Dendritic cell treated with granulocyte-macrophage colony-stimulating factor and Interleukin-4, amounts not matched to agents 40 ng/mL and 50 ng/mL, for 4 days (primary cell): ENCODE results near the gene IL17D.
"Not testable (repeated sequence)": the region's sequence is repeated elsewhere in the genome, so short reads cannot be mapped to it uniquely, and the experiment has no call there.

ENCODE experiments used
- H3K27ac Mint-ChIP-seq: one replicate; pipeline ENCODE4 v1.8.0; 2022; ENCODE audit warnings: mild to moderate bottlenecking, mixed read lengths
- H3K27me3 Mint-ChIP-seq: one replicate; pipeline ENCODE4 v1.8.0; 2022; ENCODE audit warnings: mild to moderate bottlenecking, mixed read lengths
- H3K36me3 Mint-ChIP-seq: one replicate; pipeline ENCODE4 v1.8.0; 2022; ENCODE audit warnings: low read depth, mixed read lengths
- H3K4me1 Mint-ChIP-seq: one replicate; pipeline ENCODE4 v1.8.0; 2022; ENCODE audit warnings: low read depth, mixed read lengths
- H3K4me3 Mint-ChIP-seq: one replicate; pipeline ENCODE4 v1.8.0; 2022; ENCODE audit warnings: mild to moderate bottlenecking, moderate library complexity, mixed read lengths
- H3K9me3 Mint-ChIP-seq: one replicate; pipeline ENCODE4 v1.8.0; 2022; ENCODE audit warnings: mixed read lengths
- intact Hi-C: fragments of 100-400 bp; cut with micrococcal nuclease; formaldehyde crosslinking; loops from one replicate; pipeline ENCODE4 v1.15.0; 2022

Gene IL17D

DNA sequence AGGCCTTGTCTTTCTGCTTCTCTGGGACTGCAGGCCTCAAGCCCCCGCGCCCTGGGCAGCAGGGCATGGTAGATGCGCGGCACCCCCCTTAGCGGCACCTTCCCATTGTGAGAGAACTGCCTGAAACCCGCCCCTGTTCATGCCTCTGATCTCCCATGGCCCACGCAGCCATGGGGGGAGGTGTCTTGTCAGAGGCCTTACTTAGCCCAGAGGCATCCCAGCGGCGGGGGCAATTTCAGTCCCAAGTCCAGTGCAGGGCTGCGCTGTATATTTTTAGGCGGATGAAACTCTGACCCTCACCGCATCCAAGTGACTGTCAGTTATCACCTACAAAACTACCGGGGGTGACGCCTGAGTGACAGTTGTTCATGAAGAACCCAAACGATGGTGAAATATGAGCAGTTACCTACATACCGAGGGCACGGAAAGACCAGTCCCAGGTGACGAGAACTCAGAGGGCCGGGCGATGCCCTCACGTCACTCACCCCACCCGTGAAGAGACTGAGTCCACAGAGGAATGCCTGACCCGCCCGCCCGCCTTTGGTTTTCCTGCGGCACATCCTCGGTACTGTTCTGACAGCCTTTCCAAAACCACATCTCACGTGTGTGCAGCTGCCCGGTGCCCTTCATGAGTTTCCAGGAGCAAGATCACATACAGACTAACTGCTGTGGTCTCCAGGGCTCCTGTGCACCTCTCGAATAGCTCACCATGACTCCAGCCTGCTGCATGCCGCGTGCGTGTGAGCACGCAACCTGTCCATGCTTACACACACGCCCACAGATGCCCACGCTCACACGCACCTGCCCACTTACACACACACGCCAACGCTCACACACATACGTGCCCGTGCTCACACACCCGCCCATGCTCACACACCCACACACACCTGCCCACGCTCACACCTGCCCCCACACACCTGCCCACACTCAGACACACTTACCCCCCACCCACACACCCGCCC, 14.4 kb downstream of the IL17D start:
- H3K27ac Mint-ChIP-seq: no peak overlapping the region
- H3K36me3 Mint-ChIP-seq: no peaks in the 10 kb centered on the region
- H3K27me3 Mint-ChIP-seq: peaks cover 38% of the 10 kb centered on the region
- no peak overlapping the region for H3K4me3 Mint-ChIP-seq
- H3K9me3 Mint-ChIP-seq: no peaks in the 10 kb centered on the region
- intact Hi-C loops: no loop called here
- H3K4me1 Mint-ChIP-seq: peaks cover 16% of the 10 kb centered on the region

DNA sequence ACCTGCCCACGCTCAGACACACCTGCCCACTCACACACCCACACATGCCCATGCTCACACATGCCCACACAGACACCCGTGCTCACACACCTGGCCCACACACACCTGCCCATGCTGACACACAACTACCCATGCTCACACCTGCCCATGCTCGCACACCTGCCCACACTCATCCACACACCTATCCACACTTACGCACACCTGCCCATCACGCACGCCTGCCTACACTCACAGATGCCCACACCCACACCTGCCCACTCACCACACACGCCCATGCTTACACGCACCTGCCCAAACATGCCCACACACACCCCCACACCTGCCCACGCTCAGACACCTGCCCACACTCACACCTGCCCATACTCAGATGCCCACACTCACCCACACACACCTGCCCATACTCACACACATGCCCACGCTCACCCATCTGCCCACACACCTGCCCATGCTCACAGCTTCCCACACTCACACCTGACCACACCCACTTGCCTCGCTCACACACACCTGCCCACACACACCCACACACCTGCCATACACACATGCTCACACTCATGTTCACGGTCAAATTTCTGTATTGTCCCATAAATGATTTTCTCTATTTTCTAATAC, 15.6 kb downstream of the IL17D start:
- intact Hi-C loops: no loop called here
- H3K4me3 Mint-ChIP-seq: no peak overlapping the region
- H3K36me3 Mint-ChIP-seq: no peaks in the 10 kb centered on the region
- peaks cover 13% of the 10 kb centered on the region for H3K4me1 Mint-ChIP-seq
- no peaks in the 10 kb centered on the region for H3K9me3 Mint-ChIP-seq
- peaks cover 30% of the 10 kb centered on the region for H3K27me3 Mint-ChIP-seq
- H3K27ac Mint-ChIP-seq: no peak overlapping the region

DNA sequence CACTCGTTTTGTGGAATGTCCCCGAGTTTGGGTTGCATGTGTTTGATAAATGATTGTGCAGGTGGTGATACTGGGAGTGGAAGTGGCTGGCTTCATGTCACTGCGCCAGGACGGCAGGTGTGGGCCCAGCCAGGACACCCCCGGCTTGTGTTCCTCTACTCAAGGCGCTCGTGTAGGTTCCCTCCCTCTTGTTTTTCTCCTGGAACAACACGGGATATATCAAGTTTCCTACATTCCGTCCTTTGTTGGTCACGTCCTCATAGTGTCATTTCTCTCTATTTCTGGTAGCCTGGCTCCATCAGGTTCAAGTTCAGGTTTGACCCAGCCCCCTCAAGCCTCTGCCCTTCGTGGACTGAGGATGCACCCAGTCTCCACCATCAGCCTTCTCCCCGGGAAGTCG, 16.3 kb downstream of the IL17D start:
- intact Hi-C loops: no loop called here
- no peak overlapping the region for H3K4me3 Mint-ChIP-seq
- H3K9me3 Mint-ChIP-seq: no peaks in the 10 kb centered on the region
- H3K4me1 Mint-ChIP-seq: peaks cover 13% of the 10 kb centered on the region
- no peaks in the 10 kb centered on the region for H3K36me3 Mint-ChIP-seq
- H3K27me3 Mint-ChIP-seq: peaks cover 24% of the 10 kb centered on the region
- no peak overlapping the region for H3K27ac Mint-ChIP-seq

DNA sequence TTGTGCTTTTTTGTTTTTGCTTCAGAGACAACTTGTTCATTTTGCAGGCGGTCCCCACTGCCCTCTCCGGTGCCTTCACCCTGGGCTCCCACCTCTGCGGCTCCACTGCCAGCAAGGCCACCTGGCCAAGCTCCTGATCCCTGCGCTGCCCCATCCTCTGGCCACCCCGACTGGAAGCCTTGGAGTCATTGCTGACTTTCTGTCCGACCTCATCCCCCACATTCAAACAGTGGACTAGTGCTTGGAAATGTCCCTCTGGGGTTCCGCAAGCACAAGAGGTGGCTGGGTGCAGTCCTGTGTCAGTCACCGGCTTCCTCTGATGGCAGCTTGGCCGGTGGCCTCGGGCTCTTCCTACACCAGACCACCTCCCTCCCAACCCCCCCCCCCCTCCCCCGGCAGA, 17.0 kb downstream of the IL17D start:
- Mint-ChIP-seq H3K4me3 (no peak overlapping the region), H3K4me1 (peaks cover 13% of the 10 kb centered on the region), H3K27ac (no peak overlapping the region), H3K36me3 (no peaks in the 10 kb centered on the region), H3K27me3 (peaks cover 23% of the 10 kb centered on the region), H3K9me3 (no peaks in the 10 kb centered on the region)
- intact Hi-C loops: no loop called here

DNA sequence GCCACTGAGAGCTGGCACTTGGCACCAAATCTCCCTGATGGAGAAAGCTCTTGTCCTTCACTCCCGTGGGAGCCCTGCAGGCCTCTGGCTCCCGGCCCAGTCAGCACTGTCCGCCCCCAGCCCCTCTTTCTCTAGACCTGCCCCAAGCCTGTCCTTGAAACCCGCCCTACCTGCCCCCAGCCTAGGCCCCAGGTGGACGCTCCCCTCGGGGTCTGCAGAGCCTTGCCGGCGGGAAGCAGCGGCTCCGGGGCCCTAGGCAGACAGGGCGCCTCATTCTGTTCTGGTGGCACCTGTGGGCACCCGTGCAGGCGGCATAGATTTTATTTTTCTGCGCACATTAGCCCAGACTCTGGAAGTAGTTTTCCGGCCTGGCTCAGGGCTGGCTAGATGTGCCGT, 17.6 kb downstream of the IL17D start:
- no peak overlapping the region for H3K27ac Mint-ChIP-seq
- H3K9me3 Mint-ChIP-seq: no peaks in the 10 kb centered on the region
- no peaks in the 10 kb centered on the region for H3K36me3 Mint-ChIP-seq
- peaks cover 23% of the 10 kb centered on the region for H3K27me3 Mint-ChIP-seq
- peaks cover 13% of the 10 kb centered on the region for H3K4me1 Mint-ChIP-seq
- intact Hi-C loops: no loop called here
- H3K4me3 Mint-ChIP-seq: no peak overlapping the region

DNA sequence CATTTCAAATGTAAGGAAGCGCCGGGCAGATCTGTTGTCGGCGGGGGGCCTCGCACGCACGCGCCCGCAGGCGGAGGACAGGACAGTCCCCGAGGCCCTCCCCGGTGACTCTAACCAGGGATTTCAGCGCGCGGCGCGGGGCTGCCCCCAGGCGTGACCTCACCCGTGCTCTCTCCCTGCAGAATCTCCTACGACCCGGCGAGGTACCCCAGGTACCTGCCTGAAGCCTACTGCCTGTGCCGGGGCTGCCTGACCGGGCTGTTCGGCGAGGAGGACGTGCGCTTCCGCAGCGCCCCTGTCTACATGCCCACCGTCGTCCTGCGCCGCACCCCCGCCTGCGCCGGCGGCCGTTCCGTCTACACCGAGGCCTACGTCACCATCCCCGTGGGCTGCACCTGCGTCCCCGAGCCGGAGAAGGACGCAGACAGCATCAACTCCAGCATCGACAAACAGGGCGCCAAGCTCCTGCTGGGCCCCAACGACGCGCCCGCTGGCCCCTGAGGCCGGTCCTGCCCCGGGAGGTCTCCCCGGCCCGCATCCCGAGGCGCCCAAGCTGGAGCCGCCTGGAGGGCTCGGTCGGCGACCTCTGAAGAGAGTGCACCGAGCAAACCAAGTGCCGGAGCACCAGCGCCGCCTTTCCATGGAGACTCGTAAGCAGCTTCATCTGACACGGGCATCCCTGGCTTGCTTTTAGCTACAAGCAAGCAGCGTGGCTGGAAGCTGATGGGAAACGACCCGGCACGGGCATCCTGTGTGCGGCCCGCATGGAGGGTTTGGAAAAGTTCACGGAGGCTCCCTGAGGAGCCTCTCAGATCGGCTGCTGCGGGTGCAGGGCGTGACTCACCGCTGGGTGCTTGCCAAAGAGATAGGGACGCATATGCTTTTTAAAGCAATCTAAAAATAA, 18.2 kb downstream of the IL17D start:
- H3K27ac Mint-ChIP-seq: no peak overlapping the region

DNA sequence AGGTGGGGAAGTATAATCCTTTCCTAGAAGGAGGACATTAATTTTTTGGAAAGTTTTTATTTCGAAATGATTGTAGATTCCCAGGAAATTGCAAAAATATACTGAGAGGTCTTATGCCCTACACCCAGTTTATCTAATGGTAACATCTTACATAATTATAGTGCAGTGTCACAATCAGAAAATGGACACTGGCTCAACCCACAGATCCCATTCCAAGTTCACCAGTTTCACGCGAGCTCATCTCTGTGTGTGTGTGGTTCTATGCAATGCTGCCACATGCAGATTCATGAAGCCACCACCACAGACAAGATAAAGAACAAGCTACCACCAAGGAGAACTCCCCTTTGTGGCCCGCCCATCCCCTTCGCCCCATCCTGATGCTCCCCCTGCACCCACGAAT, 24.4 kb downstream of the IL17D start:
- Mint-ChIP-seq H3K36me3 (no peaks in the 10 kb centered on the region), H3K4me3 (no peak overlapping the region), H3K27ac (no peak overlapping the region), H3K4me1 (peaks cover 8% of the 10 kb centered on the region), H3K9me3 (no peaks in the 10 kb centered on the region), H3K27me3 (peaks cover 3% of the 10 kb centered on the region)
- intact Hi-C loops: no loop called here

More for the DNA sequence above, 18.2 kb downstream of the IL17D start:
- peaks cover 23% of the 10 kb centered on the region for H3K27me3 Mint-ChIP-seq
- intact Hi-C loops: no loop called here
- peak overlapping the region; percentile 24 for H3K4me3 Mint-ChIP-seq
- no peaks in the 10 kb centered on the region for H3K9me3 Mint-ChIP-seq
- H3K36me3 Mint-ChIP-seq: no peaks in the 10 kb centered on the region
- peaks cover 13% of the 10 kb centered on the region for H3K4me1 Mint-ChIP-seq

DNA sequence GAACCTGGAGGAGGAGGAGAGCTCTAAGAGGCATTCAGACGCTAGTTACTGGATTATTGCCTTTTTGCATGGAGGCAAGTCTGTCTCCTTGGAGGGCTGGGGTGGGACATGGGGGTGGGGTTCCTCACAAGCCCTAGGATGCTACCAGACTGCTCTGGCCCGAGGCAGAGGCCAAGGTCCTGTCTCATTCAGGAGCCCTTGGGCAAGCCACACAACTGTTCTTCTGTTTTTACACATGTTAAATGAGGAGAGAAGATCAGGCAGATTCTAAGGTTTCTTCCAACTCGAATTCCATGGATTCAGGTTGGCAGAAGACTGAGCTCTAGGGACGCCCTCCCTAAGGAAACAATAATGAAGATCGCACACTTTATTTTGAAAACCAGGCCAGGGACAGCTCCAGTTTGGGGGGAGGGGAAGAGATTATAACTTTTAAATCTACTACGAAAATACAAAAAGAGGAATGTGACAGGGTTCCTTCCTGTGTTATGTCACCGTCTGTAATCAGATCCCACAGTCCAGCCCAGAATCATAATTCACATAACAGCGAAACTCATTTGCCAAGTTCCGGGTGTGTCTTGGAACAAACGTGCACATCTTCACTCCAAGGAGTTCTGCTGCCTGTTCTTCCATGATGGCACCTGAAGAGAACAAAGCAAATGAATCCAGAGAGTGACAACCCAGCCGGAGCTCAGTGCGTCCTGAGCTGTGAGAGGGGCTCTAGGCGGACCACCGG, 25.2 kb downstream of the IL17D start:
- H3K27ac Mint-ChIP-seq: no peak overlapping the region
- peaks cover 8% of the 10 kb centered on the region for H3K4me1 Mint-ChIP-seq
- no peaks in the 10 kb centered on the region for H3K9me3 Mint-ChIP-seq
- H3K36me3 Mint-ChIP-seq: no peaks in the 10 kb centered on the region
- intact Hi-C loops: no loop called here
- H3K27me3 Mint-ChIP-seq: no peaks in the 10 kb centered on the region
- H3K4me3 Mint-ChIP-seq: no peak overlapping the region

DNA sequence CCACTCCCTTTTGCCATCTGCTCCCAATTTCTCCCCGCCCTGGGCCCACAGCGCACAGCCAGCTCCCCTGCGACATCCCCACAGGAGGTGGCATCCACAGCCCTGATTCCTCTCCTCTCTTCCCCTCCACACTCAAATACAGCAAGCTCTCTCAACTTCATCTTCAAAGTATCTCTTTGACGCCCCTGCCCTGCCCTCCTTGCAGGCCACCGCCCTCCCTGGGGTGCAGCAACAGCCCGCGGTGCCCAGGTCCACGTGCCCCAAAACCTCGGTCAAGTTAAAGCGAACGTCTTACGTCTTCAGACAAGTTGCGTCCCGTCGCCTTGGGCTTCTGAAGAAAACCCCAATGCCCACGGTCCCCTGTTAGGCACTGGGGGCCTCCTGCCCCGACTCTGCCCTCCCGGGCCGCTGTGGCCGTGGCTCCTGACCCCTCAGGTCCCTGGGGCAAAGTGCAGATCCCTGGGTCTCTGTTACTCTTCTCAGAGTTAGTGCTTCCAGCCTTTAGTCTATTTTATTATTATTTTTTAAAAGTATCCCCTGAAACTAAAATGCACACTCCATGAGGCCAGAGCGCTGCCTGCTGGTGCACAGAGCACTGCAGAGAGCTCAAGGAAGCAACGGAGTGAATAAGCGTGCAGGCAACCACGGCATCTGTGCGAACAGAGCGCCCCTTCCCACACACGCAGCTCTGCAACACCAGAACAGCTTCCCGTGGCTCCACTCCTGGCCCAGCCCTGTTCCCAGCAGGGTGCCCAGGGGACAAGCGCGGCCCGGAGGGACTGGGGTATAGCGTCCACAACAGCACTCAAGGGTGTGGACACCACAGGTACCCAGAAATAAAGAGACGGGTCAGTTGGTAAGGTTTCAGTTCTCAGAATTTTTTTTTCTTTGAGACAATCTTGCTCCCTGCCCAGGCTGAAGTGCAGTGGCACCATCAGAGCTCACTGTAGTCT, 26.4 kb downstream of the IL17D start:
- intact Hi-C loops: no loop called here
- H3K27ac Mint-ChIP-seq: no peak overlapping the region
- no peak overlapping the region for H3K4me3 Mint-ChIP-seq
- H3K27me3 Mint-ChIP-seq: no peaks in the 10 kb centered on the region
- H3K4me1 Mint-ChIP-seq: peaks cover 8% of the 10 kb centered on the region
- no peaks in the 10 kb centered on the region for H3K9me3 Mint-ChIP-seq
- no peaks in the 10 kb centered on the region for H3K36me3 Mint-ChIP-seq

DNA sequence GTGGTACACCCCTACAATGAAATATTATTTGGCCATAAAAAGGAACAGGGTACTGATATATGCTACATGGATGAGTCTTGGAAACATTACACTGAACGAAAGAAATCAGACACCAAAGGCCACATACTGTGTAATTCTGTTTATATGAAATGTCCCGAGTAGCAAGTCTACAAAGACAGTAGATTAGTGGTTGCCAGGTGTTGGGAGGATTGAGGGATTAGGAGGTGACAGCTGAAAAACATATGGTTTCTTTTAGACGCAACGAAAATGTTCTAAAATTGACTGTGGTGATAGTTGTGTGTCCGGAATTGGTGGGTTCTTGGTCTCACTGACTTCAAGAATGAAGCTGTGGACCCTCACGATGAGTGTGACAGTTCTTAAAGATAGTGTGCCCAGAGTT, 35.1 kb downstream of the IL17D start:
- Mint-ChIP-seq H3K27ac (no peak overlapping the region), H3K9me3 (peaks cover 10% of the 10 kb centered on the region), H3K36me3 (no peaks in the 10 kb centered on the region), H3K27me3 (no peaks in the 10 kb centered on the region), H3K4me1 (no peaks in the 10 kb centered on the region), H3K4me3 (no peak overlapping the region)
- intact Hi-C loops: no loop called here

DNA sequence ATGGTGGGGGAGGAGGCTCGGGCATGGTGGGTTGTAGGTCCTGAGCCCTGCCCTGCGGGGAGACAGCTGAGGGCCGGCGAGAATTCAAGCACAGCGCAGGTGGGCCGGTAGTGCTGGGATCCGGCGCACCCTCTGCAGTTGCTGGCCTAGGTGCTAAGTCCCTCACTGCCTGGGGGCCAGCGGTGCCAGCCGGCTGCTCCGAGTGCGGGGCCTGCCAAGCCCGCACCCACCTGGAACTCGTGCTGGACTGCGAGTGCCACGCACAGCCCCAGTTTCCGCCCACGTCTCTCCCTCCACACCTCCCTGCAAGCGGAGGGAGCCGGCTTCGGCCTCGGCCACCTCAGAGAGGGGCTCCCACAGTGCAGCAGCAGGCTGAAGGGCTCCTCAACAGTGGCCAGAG, 36.5 kb downstream of the IL17D start:
- intact Hi-C loops: no loop called here
- Mint-ChIP-seq H3K27ac (no peak overlapping the region), H3K27me3 (no peaks in the 10 kb centered on the region), H3K9me3 (peaks cover 10% of the 10 kb centered on the region), H3K4me3 (no peak overlapping the region), H3K4me1 (no peaks in the 10 kb centered on the region), H3K36me3 (no peaks in the 10 kb centered on the region)

DNA sequence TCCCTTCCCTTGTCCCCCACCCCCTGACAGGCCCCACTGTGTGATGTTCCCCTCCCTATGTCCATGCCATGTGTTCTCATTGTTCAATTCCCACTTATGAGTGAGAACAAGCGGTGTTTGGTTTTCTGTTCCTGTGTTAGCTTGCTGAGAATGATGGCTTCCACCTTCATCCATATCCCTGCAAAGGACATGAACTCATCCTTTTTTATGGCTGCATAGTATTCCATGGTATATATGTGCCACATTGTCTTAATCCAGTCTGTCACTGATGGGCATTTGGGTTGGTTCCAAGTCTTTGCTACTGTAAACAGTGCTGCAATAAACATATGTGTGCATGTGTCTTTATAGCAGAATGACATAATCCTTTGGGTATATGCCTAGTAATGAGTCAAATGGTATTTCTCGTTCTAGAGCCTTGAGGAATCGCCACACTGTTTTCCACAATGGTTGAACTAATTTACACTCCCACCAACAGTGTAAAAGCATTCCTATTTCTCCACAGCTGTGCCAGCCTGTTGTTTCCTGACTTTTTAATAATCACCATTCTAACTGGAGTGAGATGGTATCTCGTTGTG, 40.4 kb downstream of the IL17D start:
- H3K4me3 Mint-ChIP-seq, H3K4me1 Mint-ChIP-seq, intact Hi-C loops, H3K36me3 Mint-ChIP-seq, H3K27me3 Mint-ChIP-seq, H3K27ac Mint-ChIP-seq: not testable (repeated sequence)
- H3K9me3 Mint-ChIP-seq: peaks cover 25% of the 10 kb centered on the region
